HG03457 (cell line): Measurements from ENCODE around the gene KLK8.

Source experiments
- ATAC-seq: cut with Tn5 transposase; IDR thresholded peaks from one replicate; pipeline ENCODE4 v1.9.1; 2021; ENCODE audit warnings: moderate number of reproducible peaks; ENCODE audit not compliant: unreplicated experiment

The KLK8 gene, protein sequence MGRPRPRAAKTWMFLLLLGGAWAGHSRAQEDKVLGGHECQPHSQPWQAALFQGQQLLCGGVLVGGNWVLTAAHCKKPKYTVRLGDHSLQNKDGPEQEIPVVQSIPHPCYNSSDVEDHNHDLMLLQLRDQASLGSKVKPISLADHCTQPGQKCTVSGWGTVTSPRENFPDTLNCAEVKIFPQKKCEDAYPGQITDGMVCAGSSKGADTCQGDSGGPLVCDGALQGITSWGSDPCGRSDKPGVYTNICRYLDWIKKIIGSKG

DNA sequence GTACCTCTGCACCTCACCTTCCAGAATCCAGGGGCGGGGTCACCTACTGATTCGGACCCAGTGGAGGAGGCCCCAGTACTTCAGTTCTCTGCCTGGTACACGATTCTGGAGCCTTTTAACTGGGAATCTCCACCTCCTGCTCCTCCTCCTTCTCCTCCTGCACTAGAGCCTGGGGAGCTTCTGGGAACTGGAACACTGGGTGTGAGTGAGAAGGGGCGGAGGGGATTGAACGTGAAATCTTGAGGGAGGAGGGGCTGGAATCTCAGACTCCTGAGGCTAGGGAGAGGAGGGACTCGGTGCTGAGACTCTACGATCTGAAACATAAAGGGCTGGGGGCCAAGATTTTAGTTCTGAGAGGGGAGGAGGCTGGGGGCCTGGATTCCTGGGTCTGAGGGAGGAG, at the start of gene KLK8:
Gene KLK8 (minus strand): TSS at position 90 of the 400 bp plus-strand sequence. CDS start 437 bp downstream, outside the sequence.
- ATAC-seq, result no peak

DNA sequence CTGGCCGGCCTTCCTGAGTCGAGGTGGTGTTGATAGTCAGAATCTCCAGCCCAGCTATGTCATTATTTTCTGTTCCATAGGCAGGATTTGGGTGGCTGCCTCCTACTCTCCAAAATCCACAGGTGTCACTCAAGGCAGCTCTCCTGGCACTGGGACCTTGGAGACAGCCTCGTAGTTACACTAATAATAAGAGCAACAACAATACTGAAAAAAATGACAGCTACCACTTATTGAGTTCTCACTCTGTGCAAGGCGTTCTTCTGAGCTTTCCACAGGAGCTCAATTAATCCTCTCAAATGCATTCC, 45.6 kb upstream of the KLK8 start:
- ATAC-seq, result no peak

GRCh38 chr19:51044327-51044726, 42.9 kb upstream of the KLK8 start:
- ATAC-seq, result no peak

DNA sequence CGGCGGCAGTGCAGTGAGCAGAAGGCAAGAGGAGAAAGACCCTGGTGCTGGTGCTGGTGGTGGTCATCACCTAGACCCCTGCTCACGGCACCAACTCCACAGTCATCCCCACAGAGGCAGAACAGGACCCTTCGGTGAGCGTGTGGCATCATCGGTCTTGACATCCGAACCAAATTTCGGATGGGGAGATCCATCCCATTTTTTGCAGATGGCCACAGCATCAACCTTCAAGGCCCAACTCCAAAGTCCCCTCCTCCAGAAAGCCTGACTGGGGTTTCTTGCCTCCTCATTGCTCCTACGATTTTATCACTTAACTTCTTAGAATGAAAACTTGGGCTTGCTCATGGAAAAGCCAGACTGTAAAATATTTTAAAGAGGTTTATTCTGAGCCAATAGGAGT, 42.1 kb upstream of the KLK8 start:
- ATAC-seq, result no peak

DNA sequence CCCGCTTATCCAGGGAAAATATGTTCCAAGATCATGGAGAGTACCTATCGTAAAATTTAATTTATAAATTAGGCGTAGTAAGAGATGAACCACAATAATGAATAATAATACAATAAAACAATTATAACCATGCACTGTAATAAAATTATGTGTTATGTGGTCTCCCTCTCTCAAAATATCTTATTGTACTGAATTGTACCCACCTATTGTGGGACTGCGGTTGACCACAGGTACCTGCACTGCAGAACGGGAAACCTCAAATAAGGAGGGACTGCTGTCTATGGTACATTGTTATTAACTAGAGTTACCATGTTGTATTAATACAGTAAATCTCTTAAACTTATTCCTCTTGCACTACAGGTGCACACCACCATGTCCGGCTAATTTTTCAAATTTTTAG, 38.7 kb upstream of the KLK8 start:
- ATAC-seq, result no peak

- ATAC-seq, result no peak
Observed at GRCh38 chr19:51036519-51036918, 35.1 kb upstream of the KLK8 start.

- ATAC-seq, result no peak
Observed at GRCh38 chr19:51034704-51035103, 33.3 kb upstream of the KLK8 start, which contains the start of gene KLK12. Gene KLK12, minus strand, starts transcription at chr19:51035002. Its CDS starts 381 bp downstream, at chr19:51034621.

DNA sequence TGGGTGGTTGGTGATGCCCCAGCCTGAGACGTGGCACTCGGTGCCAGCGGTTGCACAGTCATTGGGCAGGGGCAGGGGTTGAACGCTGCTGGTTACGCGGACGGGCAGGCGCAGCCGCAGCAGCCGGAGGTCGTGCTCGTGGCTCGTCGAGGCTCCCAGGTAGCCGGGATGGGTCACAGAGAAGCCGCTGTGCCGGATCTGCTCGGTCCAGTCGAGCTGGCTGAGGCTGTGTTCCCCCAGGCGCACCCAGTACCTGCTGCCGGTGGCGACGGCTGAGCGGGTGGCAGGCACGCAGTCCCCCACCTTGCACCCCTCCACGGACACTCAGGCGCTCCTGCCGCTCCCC, 30.4 kb upstream of the KLK8 start:
- no peak for ATAC-seq

DNA sequence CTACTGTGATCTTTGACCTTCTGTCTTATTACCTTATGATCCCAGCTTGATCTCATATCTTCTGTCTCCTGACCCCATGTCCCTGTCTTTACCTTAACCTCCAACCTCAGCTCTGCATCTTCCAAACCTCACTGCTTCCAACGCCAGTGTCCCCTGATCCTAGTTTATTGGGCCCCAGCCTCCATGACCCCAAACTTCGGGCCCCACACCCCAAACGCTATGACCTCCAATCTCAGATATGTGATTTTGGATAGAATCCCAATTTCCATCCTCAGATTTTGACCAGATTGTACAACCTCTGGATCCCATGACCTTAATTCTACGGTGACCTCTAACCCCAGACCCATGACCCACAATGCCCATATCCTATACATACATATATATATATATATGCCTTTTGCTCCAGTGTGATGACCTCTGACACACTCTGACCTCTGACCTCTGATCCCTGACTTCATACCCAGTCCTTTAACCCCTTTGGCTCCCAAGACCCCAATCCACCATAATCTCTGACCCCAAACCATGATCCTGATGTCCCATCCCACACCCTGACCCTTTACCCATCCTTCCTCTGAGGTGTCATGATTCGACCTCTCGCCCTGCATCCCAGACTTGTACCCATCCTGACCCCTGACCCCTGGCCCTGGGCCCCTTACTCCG, 29.9 kb upstream of the KLK8 start:
- ATAC-seq, result no peak

GRCh38 chr19:51030631-51031030, 29.2 kb upstream of the KLK8 start:
- ATAC-seq, result no peak

- no peak for ATAC-seq
Observed at GRCh38 chr19:51029718-51030117, 28.3 kb upstream of the KLK8 start.

DNA sequence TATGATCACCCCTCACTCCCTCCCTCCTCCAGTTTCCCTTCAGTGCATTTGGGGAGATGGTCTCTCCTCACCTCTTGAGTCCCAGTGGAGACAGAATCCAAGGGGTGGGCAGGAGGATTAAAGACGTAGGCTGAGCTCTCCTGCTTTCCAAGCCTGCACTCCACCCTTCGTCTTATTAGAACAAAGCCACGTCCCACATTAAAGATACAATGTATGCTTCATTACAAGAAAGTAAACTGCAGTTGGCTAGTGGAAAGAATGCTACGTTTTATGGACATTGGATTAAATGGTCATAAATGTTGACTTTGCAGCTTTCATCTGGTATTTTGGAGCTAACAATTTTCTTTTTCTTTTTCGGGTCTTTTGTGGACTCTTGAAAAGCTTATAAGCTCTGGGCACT, 26.5 kb upstream of the KLK8 start:
- no peak for ATAC-seq

DNA sequence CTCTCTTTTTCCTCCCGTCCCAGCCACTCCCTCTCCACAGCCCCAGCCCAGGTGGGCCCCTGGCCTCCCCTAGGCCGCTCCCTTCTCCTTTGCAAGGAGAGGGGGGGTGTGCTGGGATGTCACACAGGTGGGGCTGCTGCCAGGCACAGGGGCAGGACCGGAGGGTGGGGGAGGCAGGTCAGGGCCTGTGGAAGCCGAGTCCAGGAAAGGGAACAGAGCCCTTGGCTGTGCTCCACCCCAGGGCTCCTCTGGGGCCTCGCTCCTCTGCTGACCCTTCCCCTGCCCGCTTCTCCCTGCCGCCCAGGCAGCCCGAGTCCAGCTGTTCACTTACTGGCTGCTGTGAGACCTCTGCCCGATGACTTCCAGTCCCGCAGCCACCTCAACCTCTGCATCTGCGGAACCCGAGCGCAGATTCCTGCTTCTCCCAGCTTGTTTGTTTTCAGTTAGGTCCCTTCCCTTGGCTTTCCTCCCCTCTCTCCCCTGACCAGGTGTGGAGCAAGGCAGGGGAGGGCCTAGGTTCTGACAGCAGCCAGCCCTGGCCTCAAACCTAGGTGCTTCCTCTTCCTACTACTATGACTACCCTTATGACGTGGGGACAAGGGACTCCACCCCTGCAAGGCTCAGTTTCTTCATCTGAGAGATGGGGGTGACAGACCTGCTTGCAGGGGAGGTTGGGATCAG, 25.9 kb upstream of the KLK8 start:
- ATAC-seq, result no peak

GRCh38 chr19:51026554-51026831, 25.1 kb upstream of the KLK8 start, which contains the start of gene KLK11:
Gene KLK11, minus strand, starts transcription at chr19:51026616. Its CDS starts 985 bp downstream, at chr19:51025631.
- no peak for ATAC-seq

- ATAC-seq, result no peak
Observed at GRCh38 chr19:51025809-51026553, 24.6 kb upstream of the KLK8 start.

DNA sequence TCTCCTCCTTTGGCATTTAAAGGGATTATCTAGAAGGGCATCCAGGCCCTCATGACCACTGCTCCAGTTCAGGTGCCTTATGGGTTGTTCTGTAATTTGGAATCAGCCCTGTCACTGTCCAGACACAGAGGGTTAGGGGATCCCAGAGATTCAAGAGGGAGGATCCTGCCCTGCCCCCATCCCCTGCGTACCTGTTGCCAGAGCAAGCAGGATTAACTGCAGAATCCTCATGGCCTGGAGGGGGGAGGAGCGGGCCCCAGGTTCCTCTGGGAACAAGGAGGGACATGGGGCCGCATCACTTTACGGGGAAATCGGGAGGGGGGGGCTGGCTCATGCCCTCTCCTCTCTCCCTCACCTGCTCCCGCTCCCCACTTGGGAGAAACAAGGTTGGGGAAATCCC, 24.0 kb upstream of the KLK8 start:
- ATAC-seq, result no peak

DNA sequence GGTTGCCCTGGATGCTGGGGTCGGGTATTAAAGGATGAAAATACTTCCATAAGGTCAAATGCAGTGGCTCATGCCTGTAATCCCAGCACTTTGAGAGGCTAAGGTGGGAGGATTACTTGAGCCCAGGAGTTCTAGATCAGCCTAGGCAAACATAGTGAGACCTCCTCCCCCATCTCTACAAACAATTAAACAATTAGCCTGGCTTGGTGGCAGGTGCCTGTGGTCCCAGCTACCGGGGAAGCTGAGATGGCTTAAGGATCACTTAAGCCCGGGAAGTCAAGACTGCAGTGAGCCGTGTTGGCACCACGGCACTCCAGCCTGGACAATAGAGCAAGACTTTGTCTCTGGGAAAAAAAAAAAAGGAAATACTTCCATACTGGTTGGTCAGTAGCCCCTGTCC, 23.5 kb upstream of the KLK8 start:
- no peak for ATAC-seq

DNA sequence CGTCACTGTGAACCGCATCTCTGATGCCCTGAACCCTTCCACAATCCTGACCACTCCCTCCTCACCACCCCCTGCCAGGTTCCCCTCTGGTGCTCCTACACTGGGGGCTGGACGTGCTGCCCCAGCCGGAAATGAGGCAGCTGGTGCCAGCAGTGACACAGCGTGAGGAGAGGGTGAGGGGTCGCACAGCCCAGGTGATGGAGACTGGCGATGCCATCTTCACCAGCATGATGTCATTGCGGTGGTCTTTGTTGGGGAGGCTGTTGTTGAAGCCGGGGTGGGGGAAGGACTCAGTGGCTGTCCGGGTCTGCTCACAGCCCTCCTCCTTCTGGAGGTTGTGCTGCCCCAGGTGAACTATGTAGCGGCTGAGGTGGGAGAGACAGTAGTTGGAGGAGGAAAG, 22.5 kb upstream of the KLK8 start:
- no peak for ATAC-seq

GRCh38 chr19:51022526-51022925, 21.1 kb upstream of the KLK8 start:
- ATAC-seq, result no peak

DNA sequence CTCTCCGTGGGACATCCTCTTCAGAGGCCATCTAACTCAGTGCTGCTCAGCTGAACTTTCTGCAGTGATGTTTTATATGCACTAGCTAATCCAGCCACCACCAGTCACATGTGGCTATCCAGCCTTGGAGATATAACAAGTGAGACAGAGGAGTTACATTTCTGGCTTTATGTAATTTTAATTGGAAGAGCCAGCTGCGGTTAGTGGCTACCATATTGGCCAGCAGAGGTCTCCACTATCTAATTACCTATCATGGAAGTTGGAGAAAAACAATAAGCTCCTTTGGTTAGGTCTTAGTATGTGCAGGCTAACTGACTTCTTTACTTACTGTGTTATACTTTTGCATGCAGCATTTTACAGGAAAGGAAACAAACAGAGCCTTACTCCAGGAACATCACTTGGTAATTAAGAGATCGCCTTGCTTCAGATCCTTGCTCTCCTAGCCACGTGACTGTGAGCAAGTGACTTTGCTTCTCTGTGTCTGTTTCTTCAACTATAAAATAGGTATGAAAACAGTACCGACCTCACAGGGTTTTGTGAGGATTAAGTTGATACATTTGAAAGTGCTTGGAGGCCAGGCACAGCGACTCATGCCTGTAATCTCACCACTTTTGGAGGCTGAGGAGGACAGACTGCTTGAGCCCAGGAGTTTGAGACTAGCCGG, 19.7 kb upstream of the KLK8 start:
- ATAC-seq, result no peak

- no peak for ATAC-seq
Observed at GRCh38 chr19:51019544-51019925, 18.1 kb upstream of the KLK8 start, which contains the start of gene KLK10. Gene KLK10, minus strand, starts transcription at chr19:51019709. Its CDS starts 579 bp downstream, at chr19:51019130.
